22Rv1 (cell line): Measurements from ENCODE around the gene RBM18.
A peak's percentile ranks its signal among the peaks of the same experiment; 100 is the strongest.

Source experiments
- H3K27ac ChIP-seq: fragments of 450-650 bp; 2 replicates; pipeline ENCODE4 v1.5.1; 2017
- CTCF ChIP-seq: fragments of 450-650 bp; IDR thresholded peaks from 2 replicates; pipeline ENCODE4 v1.5.1; 2017; ENCODE audit warnings: mild to moderate bottlenecking
- ZFX ChIP-seq: fragments of 450-650 bp; IDR thresholded peaks from 2 replicates; pipeline ENCODE4 v1.6.1; 2017; ENCODE audit warnings: antibody characterized with exemption, borderline replicate concordance

The RBM18 gene

GRCh38 chr9:122248448-122248865 is 16.2 kb downstream of the RBM18 start:
- TF ChIP-seq CTCF (no peak), ZFX (no peak)
- peak overlapping the region; percentile 29 for H3K27ac ChIP-seq

- peak overlapping the region; percentile 49 for H3K27ac ChIP-seq
- no peak for TF ChIP-seq CTCF
- no peak for TF ChIP-seq ZFX
Measured at GRCh38 chr9:122246666-122247065, 18.0 kb downstream of the RBM18 start.

- H3K27ac ChIP-seq = no peak overlapping the region
- TF ChIP-seq ZFX = no peak
- no peak for TF ChIP-seq CTCF
Measured at GRCh38 chr9:122244349-122244748, 20.3 kb downstream of the RBM18 start.

- no peak overlapping the region for H3K27ac ChIP-seq
- TF ChIP-seq ZFX (no peak), CTCF (no peak)
Measured at GRCh38 chr9:122239722-122240121, 24.9 kb downstream of the RBM18 start.

- no peak overlapping the region for H3K27ac ChIP-seq
- no peak for TF ChIP-seq CTCF
- no peak for TF ChIP-seq ZFX
Measured at GRCh38 chr9:122236681-122237080, 28.0 kb downstream of the RBM18 start.

- no peak overlapping the region for H3K27ac ChIP-seq
- TF ChIP-seq CTCF = no peak
- no peak for TF ChIP-seq ZFX
Measured at GRCh38 chr9:122234022-122234748, 30.5 kb downstream of the RBM18 start.

- no peak overlapping the region for H3K27ac ChIP-seq
- TF ChIP-seq ZFX (no peak), CTCF (no peak)
Measured at GRCh38 chr9:122232796-122233306, 31.8 kb downstream of the RBM18 start.
